ENCODE data around the gene RRAGC. TPM values are rescaled to one million over a fixed set of nuclear protein-coding genes. Genes with fewer than 3 reads are reported as not detected.
A peak's percentile ranks its signal among the peaks of the same experiment; 100 is the strongest.

The RRAGC gene
- 21.1 and 27.4 TPM in 2 replicates for total RNA-seq
- polyA plus RNA-seq = 47.2 and 53.4 TPM in 2 replicates
- 50.9 and 56.4 TPM in 2 replicates for polyA plus RNA-seq (2012)
- 10.6 and 12.4 TPM in 2 replicates for polyA minus RNA-seq (ENCODE audit: low replicate concordance)

- H3K4me3 ChIP-seq (replicated peaks in 1 of 4; ENCODE audit: control extremely low read depth in 1 of 4, insufficient read depth in 1 of 4, low read depth in 3 of 4, low read length in 4 of 4) = peak within 1 kb of the TSS; percentile 90 to 96 (median 95)
- peak; percentile 98 for DNase-seq (ENCODE audit: low read depth in 2 of 2)
- H3K9me3 ChIP-seq (ENCODE audit: control insufficient read depth, insufficient read depth, low read depth, low read length) = no peaks in the 10 kb centered on the region
- TF ChIP-seq CTCF (conservative IDR thresholded peaks at IDR 0.05 in 1 of 2, IDR thresholded peaks at IDR 0.05 in 1 of 2; ENCODE audit: low read depth in 1 of 2, low read length in 2 of 2) (no peak), EZH2 (IDR thresholded peaks at IDR 0.05; ENCODE audit: low read length, missing control alignments) (no peak)
- H3K27ac ChIP-seq (ENCODE audit: insufficient read depth, low read length) = peak within 1 kb of the TSS; percentile 80
- no peaks in the 10 kb centered on the region for H3K27me3 ChIP-seq (ENCODE audit: control insufficient read depth, insufficient read depth, low read length)
- H3K36me3 ChIP-seq (ENCODE audit: control insufficient read depth, insufficient read depth, low read length) = peaks cover 2% of the 10 kb centered on the region
- H3K79me2 ChIP-seq (ENCODE audit: control insufficient read depth, insufficient read depth, low read length) = peaks cover 44% of the 10 kb centered on the region
- peak within 1 kb of the TSS; percentile 86 for H2AFZ ChIP-seq (ENCODE audit: low read length)
- peaks cover 2% of the 10 kb centered on the region for H3K4me1 ChIP-seq (ENCODE audit: control insufficient read depth, extremely low read depth, insufficient read depth, low read length)
- peak within 1 kb of the TSS; percentile 77 for H3K4me2 ChIP-seq (ENCODE audit: extremely low read depth, insufficient read depth, low read length)
- peak within 1 kb of the TSS; percentile 78 for H3K9ac ChIP-seq (ENCODE audit: insufficient read depth, low read length)
- no peaks in the 10 kb centered on the region for H4K20me1 ChIP-seq (ENCODE audit: control insufficient read depth, extremely low read depth, insufficient read depth, low read length)
Observed at GRCh38 chr1:38859561-38860453, at the start of gene RRAGC. Gene RRAGC (minus strand): TSS chr1:38859772. CDS start chr1:38859646, 126 bp downstream.

GRCh38 chr1:38908821-38909220, 49.2 kb upstream of the RRAGC start:
- Histone ChIP-seq H3K4me2 (ENCODE audit: extremely low read depth, insufficient read depth, low read length) (no peak overlapping the region), H3K9ac (ENCODE audit: insufficient read depth, low read length) (no peak overlapping the region), H3K27me3 (ENCODE audit: control insufficient read depth, insufficient read depth, low read length) (no peaks in the 10 kb centered on the region), H3K4me3 (replicated peaks in 1 of 4; ENCODE audit: control extremely low read depth in 1 of 4, insufficient read depth in 1 of 4, low read depth in 3 of 4, low read length in 4 of 4) (no peak overlapping the region), H3K36me3 (ENCODE audit: control insufficient read depth, insufficient read depth, low read length) (no peaks in the 10 kb centered on the region), H3K4me1 (ENCODE audit: control insufficient read depth, extremely low read depth, insufficient read depth, low read length) (no peaks in the 10 kb centered on the region), H2AFZ (ENCODE audit: low read length) (no peak overlapping the region), H4K20me1 (ENCODE audit: control insufficient read depth, extremely low read depth, insufficient read depth, low read length) (no peaks in the 10 kb centered on the region), H3K9me3 (ENCODE audit: control insufficient read depth, insufficient read depth, low read depth, low read length) (no peaks in the 10 kb centered on the region), H3K27ac (ENCODE audit: insufficient read depth, low read length) (no peak overlapping the region), H3K79me2 (ENCODE audit: control insufficient read depth, insufficient read depth, low read length) (no peaks in the 10 kb centered on the region)
- DNase-seq (ENCODE audit: low read depth in 2 of 2) = no peak
- TF ChIP-seq CTCF (conservative IDR thresholded peaks at IDR 0.05 in 1 of 2, IDR thresholded peaks at IDR 0.05 in 1 of 2; ENCODE audit: low read depth in 1 of 2, low read length in 2 of 2) = no peak
- TF ChIP-seq EZH2 (IDR thresholded peaks at IDR 0.05; ENCODE audit: low read length, missing control alignments) = no peak

- Histone ChIP-seq H3K27ac (ENCODE audit: insufficient read depth, low read length) (no peak overlapping the region), H3K9me3 (ENCODE audit: control insufficient read depth, insufficient read depth, low read depth, low read length) (no peaks in the 10 kb centered on the region), H3K4me1 (ENCODE audit: control insufficient read depth, extremely low read depth, insufficient read depth, low read length) (no peaks in the 10 kb centered on the region), H4K20me1 (ENCODE audit: control insufficient read depth, extremely low read depth, insufficient read depth, low read length) (no peaks in the 10 kb centered on the region), H3K9ac (ENCODE audit: insufficient read depth, low read length) (no peak overlapping the region), H3K27me3 (ENCODE audit: control insufficient read depth, insufficient read depth, low read length) (no peaks in the 10 kb centered on the region), H3K79me2 (ENCODE audit: control insufficient read depth, insufficient read depth, low read length) (no peaks in the 10 kb centered on the region), H3K4me2 (ENCODE audit: extremely low read depth, insufficient read depth, low read length) (no peak overlapping the region), H2AFZ (ENCODE audit: low read length) (no peak overlapping the region), H3K4me3 (replicated peaks in 1 of 4; ENCODE audit: control extremely low read depth in 1 of 4, insufficient read depth in 1 of 4, low read depth in 3 of 4, low read length in 4 of 4) (no peak overlapping the region), H3K36me3 (ENCODE audit: control insufficient read depth, insufficient read depth, low read length) (no peaks in the 10 kb centered on the region)
- no peak for TF ChIP-seq EZH2 (IDR thresholded peaks at IDR 0.05; ENCODE audit: low read length, missing control alignments)
- TF ChIP-seq CTCF (conservative IDR thresholded peaks at IDR 0.05 in 1 of 2, IDR thresholded peaks at IDR 0.05 in 1 of 2; ENCODE audit: low read depth in 1 of 2, low read length in 2 of 2) = no peak
- DNase-seq (ENCODE audit: low read depth in 2 of 2) = no peak
Observed at GRCh38 chr1:38905985-38906384, 46.4 kb upstream of the RRAGC start.
